Measurements from ENCODE around the gene SDF4.

- TF ChIP-seq CTCF (IDR thresholded peaks at IDR 0.05) (no peak), POLR2A (IDR thresholded peaks at IDR 0.05) (no peak), POLR2AphosphoS5 (IDR thresholded peaks at IDR 0.05) (no peak), EP300 (IDR thresholded peaks at IDR 0.05) (no peak)
These were observed 31.0 kb upstream of the SDF4 start for GRCh38 chr1:1262758-1263157.

Measured in sigmoid colon (tissue), 4 donors.